ENCODE data around the gene PRIM2. TPM values are rescaled to one million over a fixed set of nuclear protein-coding genes. Genes with fewer than 3 reads are reported as not detected.
"Not testable (repeated sequence)": the region's sequence is repeated elsewhere in the genome, so short reads cannot be mapped to it uniquely, and the experiment has no call there.

PRIM2 gene
- total RNA-seq, 2 donors from 2014 or later: 18.5 to 28.9 TPM

GRCh38 chr6:57671237-57671636 lies 353.8 kb downstream of the PRIM2 start:
- H3K27me3 ChIP-seq (replicated peaks; ENCODE audit: insufficient read depth); H3K4me1 ChIP-seq (replicated peaks); H3K9me3 ChIP-seq; H3K36me3 ChIP-seq; intact Hi-C loops (cut with DNase I); H3K27ac ChIP-seq; DNase-seq (ENCODE audit: low spot score); H3K4me3 ChIP-seq: not testable (repeated sequence)
- WGBS: 46% methylated on average over 3 of the region's 3 CpGs

- H3K4me1 ChIP-seq (replicated peaks); H3K9me3 ChIP-seq; H3K36me3 ChIP-seq; intact Hi-C loops (cut with DNase I); H3K27ac ChIP-seq; H3K4me3 ChIP-seq; DNase-seq (ENCODE audit: low spot score); H3K27me3 ChIP-seq (replicated peaks; ENCODE audit: insufficient read depth): not testable (repeated sequence)
- 69% methylated on average over 6 of the region's 6 CpGs for WGBS
Measured at GRCh38 chr6:57671937-57672627, 354.7 kb downstream of the PRIM2 start.

- H3K9me3 ChIP-seq; DNase-seq (ENCODE audit: low spot score); intact Hi-C loops (cut with DNase I); H3K4me1 ChIP-seq (replicated peaks); H3K27ac ChIP-seq; H3K27me3 ChIP-seq (replicated peaks; ENCODE audit: insufficient read depth); H3K4me3 ChIP-seq; H3K36me3 ChIP-seq: not testable (repeated sequence)
- 74% methylated on average over 1 of the region's 1 CpG for WGBS
Measured at GRCh38 chr6:57673281-57673680, 355.9 kb downstream of the PRIM2 start.

GRCh38 chr6:57675386-57675785 lies 358.0 kb downstream of the PRIM2 start:
- H3K36me3 ChIP-seq; H3K9me3 ChIP-seq; H3K27ac ChIP-seq; DNase-seq (ENCODE audit: low spot score); intact Hi-C loops (cut with DNase I); H3K4me1 ChIP-seq (replicated peaks); H3K27me3 ChIP-seq (replicated peaks; ENCODE audit: insufficient read depth); H3K4me3 ChIP-seq: not testable (repeated sequence)
- 93% methylated on average over 4 of the region's 4 CpGs for WGBS

GRCh38 chr6:57696382-57696781 lies 379.0 kb downstream of the PRIM2 start:
- H3K36me3 ChIP-seq; H3K27me3 ChIP-seq (replicated peaks; ENCODE audit: insufficient read depth); H3K27ac ChIP-seq; DNase-seq (ENCODE audit: low spot score); intact Hi-C loops (cut with DNase I); H3K4me3 ChIP-seq; H3K9me3 ChIP-seq; H3K4me1 ChIP-seq (replicated peaks): not testable (repeated sequence)
- 59% methylated on average over 1 of the region's 1 CpG for WGBS

MicroRNAs encoded within 50 kb of the gene (microRNA counts, 767-probe panel; counts per million panel counts)
- microRNA hsa-miR-548u: 431 to 659 counts per million in 2 donors

Small RNA genes within 50 kb of the gene (microRNA-seq; reads per million reads assigned to microRNA genes)
- gene MIR548U: not detected

Small RNA genes within 50 kb of the gene (small RNA-seq; reads per million reads assigned to genes)
- gene MIR548U: 0 reads per million in 2 donors

Other genes starting within 250 kb of the PRIM2 start
- 10 to 100 TPM; 32.3 to 68.6 TPM for gene ZNF451, start 227.4 kb upstream of the PRIM2 start, total RNA-seq
- gene BAG2, start 145.3 kb upstream of the PRIM2 start, total RNA-seq: 1 to 10 TPM; 5.4 to 6.8 TPM
- gene RAB23, start 95.3 kb upstream of the PRIM2 start, total RNA-seq: 10 to 100 TPM; 20.4 to 22.3 TPM

All from prostate gland (tissue), 2 donors.